RKO (cell line): ENCODE measurements around the gene SSTR5.
A peak's percentile ranks its signal among the peaks of the same experiment; 100 is the strongest.
"Not testable (repeated sequence)": the region's sequence is repeated elsewhere in the genome, so short reads cannot be mapped to it uniquely, and the experiment has no call there.

Source experiments
- DNase-seq: peaks from one replicate; pipeline ENCODE4 v3.0.0-alpha.2; 2016; ENCODE audit warnings: low spot score

Gene SSTR5

GRCh38 chr16:1090620-1091587, 18.4 kb downstream of the SSTR5 start:
- DNase-seq = no peak

GRCh38 chr16:1091992-1092552, 19.5 kb downstream of the SSTR5 start:
- no peak for DNase-seq

DNA sequence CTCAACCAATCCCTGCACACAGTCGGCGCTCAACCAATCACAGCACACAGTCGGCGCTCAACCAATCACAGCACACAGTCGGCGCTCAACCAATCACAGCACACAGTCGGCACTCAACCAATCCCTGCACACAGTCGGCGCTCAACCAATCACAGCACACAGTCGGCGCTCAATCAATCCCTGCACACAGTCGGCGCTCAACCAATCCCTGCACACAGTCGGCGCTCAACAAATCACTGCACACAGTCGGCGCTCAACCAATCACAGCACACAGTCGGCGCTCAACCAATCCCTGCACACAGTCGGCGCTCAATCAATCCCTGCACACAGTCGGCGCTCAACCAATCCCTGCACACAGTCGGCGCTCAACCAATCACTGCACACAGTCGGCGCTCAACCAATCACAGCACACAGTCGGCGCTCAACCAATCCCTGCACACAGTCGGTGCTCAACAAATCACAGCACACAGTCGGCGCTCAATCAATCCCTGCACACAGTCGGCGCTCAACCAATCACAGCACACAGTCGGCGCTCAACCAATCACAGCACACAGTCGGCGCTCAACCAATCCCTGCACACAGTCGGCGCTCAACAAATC, 20.2 kb downstream of the SSTR5 start:
- not testable (repeated sequence) for DNase-seq

GRCh38 chr16:1093284-1094123, 21.0 kb downstream of the SSTR5 start:
- DNase-seq = no peak

DNA sequence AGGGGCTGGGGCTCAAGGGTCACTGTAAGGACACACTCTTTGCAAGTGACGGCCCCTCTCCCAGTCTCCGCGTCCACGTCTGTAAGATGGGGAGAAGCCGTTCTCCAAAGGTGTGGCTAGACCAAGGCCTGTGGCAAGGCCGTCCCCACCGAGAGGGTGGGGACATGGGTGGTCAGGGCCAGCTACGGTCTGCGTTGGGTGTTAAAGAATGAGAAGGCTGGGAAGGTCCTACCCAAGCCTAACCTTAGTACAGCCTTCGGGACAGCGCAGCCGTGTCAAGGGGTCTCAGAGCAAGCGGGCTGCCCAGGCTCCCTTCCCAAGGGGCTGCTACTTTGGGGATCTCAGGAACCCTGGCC, 21.6 kb downstream of the SSTR5 start:
- no peak for DNase-seq

DNA sequence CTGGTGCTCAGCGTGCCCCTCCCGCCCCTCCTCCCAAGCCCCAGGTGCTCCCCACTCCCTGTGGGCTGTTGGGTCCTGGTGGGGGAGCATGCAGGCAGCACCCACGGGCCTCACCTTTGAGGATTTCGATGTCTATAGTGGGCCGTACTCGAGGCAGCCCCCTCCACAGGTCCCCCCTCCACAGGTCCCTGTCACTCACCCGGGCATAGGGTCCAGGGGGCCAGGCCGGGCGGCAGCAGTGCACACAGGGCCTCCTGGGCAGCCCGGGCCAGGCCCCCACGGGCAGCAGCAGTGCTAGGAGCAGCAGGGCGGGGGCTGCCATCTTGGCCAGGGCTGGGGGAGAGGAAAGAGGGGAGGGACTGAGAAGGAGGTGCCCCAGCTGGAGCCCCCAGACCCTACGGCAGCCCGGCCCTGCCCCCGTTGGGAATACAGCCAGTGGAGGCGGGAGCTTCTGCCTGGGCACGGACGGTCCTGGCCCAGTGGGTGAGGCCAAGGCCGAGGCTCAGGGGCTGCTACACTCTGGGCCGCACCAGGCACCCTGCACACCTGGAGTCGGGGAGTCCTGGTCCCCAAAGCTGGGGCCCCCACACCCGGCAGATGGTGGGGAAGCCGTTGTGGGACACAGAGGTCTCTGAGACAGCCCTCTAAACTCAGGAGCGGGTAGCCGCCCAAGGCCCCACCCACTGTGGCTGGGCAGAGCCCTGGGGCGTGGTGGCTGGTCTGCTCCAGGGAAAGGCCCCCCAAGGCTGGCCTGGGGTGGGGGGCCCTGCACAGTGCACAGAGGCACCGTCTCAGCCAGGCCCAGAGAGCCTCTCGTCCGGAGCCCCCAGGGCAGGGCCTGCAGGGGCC, 22.3 kb downstream of the SSTR5 start:
- no peak for DNase-seq

DNA sequence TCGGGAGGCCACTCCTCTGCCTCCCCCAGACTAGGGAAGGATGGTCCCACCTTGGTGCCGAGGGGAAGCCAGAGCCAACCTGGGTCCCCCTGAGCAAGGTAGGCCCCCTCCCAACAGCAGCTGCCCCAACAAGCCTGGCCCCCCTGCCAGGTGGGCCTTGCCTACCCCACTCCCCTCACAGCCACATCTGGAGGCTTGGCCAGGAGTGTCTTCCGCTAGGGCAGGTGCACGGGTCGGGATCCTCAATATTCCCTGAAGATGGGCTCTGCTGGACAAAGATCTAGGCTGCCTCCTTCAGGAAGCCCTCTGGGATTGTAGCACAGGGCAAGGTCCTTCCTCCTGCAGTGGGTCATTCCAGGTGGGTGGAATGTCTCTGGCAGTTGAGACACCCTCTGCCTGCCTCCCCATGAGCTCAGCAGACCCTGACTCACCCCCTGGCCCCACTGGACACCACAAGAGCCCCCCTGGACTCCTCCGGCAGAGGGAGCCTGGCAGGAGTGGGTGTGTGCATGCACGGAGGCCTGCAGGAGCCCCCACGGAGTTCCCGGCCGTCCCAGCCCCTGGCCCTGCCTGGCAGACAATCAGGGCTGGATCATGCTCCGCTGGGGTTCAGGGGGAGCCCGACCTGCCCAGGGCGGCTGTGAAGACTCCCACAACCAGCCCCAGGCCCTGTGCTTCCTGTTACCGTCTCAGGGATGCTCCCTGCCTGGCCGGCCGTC, 23.1 kb downstream of the SSTR5 start:
- DNase-seq = peak; percentile 15

DNA sequence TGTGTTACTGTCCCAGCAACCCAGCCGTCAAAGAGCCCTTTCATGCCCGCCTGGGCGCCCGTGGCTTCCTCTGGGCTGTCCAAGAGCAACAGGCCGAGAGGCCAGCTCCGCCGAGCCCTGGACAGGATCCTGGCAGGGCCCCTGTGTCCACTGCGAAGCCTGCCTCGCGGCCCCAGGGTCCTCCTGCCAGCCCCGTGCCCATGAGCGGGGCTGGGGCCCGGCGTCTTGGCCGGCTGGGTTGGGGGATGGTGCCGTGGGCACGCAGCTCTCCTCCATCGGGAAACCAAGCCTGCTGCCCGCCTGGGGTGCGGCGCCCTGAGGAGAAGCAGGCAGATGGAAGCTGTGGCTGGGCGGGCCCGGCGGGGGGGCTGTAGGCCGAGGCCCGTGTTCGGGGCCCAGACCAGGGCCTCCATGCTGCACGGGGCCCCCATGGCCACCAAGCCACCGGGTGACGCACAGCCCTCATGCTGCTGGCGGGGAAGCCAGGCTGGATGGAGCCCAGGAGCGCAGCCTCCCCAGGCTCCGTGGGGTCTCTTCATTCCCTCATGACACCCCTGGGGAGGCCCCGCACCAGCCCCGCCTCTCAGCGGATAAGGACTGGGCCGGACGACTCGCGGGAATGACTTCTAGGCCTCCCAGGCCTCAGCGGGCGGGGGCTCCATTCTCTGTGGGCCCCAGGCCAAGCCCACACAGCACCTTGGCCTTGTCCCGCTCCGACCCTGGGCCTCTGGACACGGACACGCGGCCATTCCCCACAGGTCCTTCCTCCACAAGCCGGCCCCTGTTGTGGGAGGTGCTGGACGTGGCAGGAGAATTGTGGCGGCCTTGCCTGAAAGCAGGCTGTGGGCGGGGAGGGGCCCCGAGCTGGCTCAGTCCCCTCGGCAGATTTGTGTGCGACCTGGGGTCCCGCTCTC, 23.9 kb downstream of the SSTR5 start, which contains the start of gene C1QTNF8:
Gene C1QTNF8 (minus strand): TSS at position 76 of the 914 bp plus-strand sequence. CDS start 1,322 bp downstream, outside the sequence.
- no peak for DNase-seq

- no peak for DNase-seq
Observed at GRCh38 chr16:1097156-1097555, 24.6 kb downstream of the SSTR5 start.

DNA sequence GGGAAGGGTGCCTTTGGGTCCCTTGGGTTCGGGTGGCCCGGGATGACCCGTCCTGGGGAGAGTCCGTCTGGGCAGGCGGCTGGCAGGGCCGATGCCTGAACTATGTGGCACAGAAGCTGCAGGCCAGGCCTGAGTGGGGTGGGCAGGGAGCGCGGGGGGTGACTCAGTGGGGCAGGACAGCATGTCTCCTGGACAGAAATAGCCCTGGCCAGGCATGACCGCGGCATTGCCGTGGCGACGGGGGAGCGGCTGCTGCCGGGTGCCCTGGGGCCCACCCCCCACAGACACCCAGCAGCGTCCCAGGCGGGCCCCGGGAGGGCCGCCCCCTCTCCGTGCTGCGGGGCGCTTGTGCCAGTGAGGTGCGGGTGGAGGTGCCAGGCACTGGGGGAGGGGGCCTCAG, 25.3 kb downstream of the SSTR5 start:
- DNase-seq = no peak

DNA sequence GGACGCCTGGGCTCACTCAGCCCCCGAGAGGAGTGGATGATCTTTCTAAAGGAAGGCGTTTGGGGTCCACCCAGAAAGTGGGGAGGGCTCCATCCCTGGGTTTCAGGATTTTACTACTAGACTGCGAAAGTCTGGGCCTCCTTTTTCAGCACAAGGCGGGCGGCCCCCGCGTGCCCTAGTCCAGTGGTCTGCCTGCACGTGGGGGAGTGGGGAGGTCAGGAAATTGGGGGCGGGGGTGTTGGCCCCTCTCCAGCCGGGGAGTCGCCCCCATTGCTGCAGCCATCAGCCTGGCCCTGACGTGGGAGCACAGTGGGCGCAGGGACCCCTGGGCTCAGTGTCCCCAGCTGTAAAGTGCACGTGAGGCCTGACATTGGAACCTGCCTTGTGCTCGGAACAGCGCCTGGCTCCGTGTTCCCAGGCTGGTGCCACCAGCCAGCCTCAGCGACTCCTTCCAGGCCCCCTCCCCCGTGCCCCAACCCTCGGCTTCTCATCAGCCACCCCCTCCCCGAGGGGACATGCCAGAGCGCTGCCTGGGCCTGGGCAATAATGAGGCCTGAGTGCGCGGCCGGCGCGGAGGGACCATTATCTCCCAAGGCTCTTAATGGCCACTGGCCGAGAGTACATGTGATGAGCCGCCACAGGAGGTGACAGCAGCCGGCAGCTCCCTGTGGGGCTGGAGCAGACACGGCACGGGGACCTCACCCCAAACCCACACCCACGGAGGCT, 25.9 kb downstream of the SSTR5 start:
- DNase-seq = no peak

- no peak for DNase-seq
Observed at GRCh38 chr16:1099189-1100083, 26.9 kb downstream of the SSTR5 start.

GRCh38 chr16:1100084-1100800, 27.7 kb downstream of the SSTR5 start:
- no peak for DNase-seq

- DNase-seq = no peak
Observed at GRCh38 chr16:1101133-1101532, 28.6 kb downstream of the SSTR5 start.

GRCh38 chr16:1101573-1102332, 29.2 kb downstream of the SSTR5 start:
- DNase-seq = no peak

DNA sequence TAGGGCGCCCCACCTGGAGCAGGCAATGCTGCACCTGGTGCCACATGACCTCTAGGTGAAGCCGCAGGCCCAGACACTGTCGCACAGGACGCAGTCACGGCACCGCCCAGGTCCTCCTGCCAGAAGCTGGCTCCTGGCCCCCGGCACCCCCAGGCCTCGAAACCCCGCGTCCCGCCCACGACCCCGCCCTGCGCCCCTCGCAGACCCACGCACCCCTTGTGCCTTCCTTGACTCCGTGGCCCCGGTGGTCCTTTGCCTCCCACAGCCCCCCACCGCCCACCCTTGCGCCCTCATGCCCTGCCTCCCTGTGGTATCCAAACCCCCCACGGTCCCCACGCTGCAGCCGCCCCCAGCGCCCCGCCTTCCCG, 29.8 kb downstream of the SSTR5 start:
- DNase-seq = no peak
